HAP-1 (cell line): ENCODE data around the gene C1orf141.

ENCODE experiments used
- DNase-seq, 2 experiments: peaks; one replicate each; pipeline ENCODE4 v3.0.0-alpha.2; 2016 to 2020; ENCODE audit warnings: low spot score in 2 of 2
- H3K27me3 ChIP-seq: fragments of 250-450 bp; sonication (Bioruptor Pico); 2 replicates; pipeline ENCODE4 v1.5.1; 2020; ENCODE audit warnings: low read depth, mild to moderate bottlenecking, moderate library complexity
- H3K36me3 ChIP-seq: fragments of 250-450 bp; sonication (Bioruptor Pico); replicated peaks from 2 replicates; pipeline ENCODE4 v1.5.1; 2020; ENCODE audit warnings: mild to moderate bottlenecking
- H3K4me1 ChIP-seq: fragments of 250-450 bp; sonication (Bioruptor Pico); 2 replicates; pipeline ENCODE4 v1.5.1; 2020; ENCODE audit warnings: mild to moderate bottlenecking
- H3K4me3 ChIP-seq: fragments of 250-450 bp; sonication (Bioruptor Pico); 2 replicates; pipeline ENCODE4 v1.5.1; 2020; ENCODE audit warnings: mild to moderate bottlenecking, moderate library complexity
- H3K9me3 ChIP-seq: fragments of 250-450 bp; sonication (Bioruptor Pico); 2 replicates; pipeline ENCODE4 v1.5.1; 2020; ENCODE audit warnings: mild to moderate bottlenecking, moderate library complexity
- in situ Hi-C: fragments of 300-500 bp; cut with MboI; formaldehyde crosslinking; loops from 3 replicates; pipeline ENCODE4 v1.14.3; 2020; ENCODE audit warnings: low sequenced_read_pairs, inconsistent platforms, mixed read lengths

Gene C1orf141

DNA sequence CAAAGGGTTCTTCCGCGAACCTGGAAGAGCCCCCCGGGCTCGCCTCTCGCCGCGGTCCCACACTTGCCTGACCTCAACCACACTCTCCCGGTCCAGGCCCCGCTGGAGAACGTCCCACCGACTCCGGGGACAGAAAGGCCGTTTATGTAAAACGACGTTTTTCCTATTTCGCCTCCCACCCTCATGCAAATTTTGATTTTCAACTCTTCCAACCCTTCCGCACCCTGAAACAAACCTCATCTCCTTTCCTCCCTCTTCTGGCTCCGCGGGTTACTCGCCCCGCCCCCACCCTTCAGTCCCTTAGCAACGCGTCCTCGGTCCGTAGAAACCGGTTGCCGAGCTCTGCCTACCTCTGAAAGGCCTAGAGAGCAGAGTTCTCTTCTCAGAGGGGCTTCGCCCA is at the start of gene C1orf141:
TSS of gene C1orf141 (minus strand) at position 276 of the 400 bp plus-strand sequence. CDS start 7,730 bp downstream, outside the sequence.
- in situ Hi-C loops = no loop called here
- Histone ChIP-seq H3K4me3 (no peak within 1 kb of the TSS), H3K36me3 (no peaks in the 10 kb centered on the region), H3K4me1 (no peaks in the 10 kb centered on the region; the same call in 1 of the 2 replicates), H3K27me3 (no peaks in the 10 kb centered on the region), H3K9me3 (no peaks in the 10 kb centered on the region)
- DNase-seq = no peak

DNA sequence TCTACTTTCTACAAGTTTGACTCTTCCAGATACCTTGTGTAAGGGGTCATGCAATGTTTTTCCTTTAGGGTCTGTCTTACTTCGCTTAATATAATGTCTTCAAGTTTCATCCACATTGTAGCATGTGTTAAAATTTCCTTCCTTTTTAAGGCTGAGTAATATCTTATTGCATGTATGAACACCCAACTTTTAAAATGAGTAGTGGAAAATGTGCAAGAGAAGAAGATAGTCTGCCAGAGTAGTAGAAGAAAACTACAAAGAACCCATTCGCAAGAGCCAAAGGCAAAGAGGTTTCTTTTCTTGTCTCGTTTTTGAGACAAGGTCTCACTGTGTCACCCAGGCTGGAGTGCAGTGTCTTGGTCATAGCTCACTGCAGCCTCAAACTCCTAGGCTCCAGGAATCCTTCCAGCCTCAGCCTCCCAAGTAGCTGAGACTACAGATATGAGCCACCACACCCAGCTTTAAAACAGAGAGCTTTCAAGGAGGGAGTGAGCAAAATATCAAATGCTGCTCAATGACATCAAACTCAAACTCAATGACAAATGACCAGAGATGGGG is 40.8 kb upstream of the C1orf141 start:
- H3K4me3 ChIP-seq = no peak overlapping the region
- no peaks in the 10 kb centered on the region for H3K36me3 ChIP-seq
- H3K27me3 ChIP-seq = no peaks in the 10 kb centered on the region
- DNase-seq = no peak
- no peaks in the 10 kb centered on the region for H3K4me1 ChIP-seq
- in situ Hi-C loops = no loop called here
- no peaks in the 10 kb centered on the region for H3K9me3 ChIP-seq

DNA sequence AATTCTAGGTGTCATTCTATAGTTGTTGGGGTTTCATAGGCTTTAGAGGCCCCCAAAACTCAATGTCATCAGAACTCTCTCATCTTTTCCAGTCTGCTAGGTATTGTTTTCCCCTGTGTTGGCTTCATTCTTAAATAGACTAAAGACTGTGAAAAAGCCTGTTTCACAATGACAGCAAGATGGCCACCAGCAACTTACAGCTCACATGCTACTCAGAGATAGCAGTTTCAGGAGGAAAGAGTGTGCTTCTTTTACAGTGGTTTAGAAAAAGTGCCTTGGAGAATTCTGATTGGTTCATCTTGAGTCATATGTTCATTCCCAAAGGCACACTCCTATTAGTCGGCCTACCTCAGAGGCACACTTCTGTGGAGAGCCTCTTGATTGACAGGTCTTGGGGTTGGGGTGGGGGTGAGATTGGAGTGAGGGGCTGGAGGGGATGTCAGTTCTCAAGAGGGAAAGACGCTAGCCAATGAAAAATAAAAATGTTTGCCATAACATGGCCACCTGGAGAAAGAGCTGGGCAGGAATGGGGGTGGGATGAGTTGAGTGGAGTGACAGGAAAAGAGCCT is 40.0 kb upstream of the C1orf141 start:
- Histone ChIP-seq H3K9me3 (no peaks in the 10 kb centered on the region), H3K4me1 (no peaks in the 10 kb centered on the region), H3K4me3 (no peak overlapping the region), H3K36me3 (no peaks in the 10 kb centered on the region), H3K27me3 (no peaks in the 10 kb centered on the region)
- no peak for DNase-seq
- in situ Hi-C loops = no loop called here

GRCh38 chr1:67173988-67174387 is 39.2 kb upstream of the C1orf141 start:
- no peaks in the 10 kb centered on the region for H3K27me3 ChIP-seq
- H3K4me3 ChIP-seq = no peak overlapping the region
- in situ Hi-C loops = no loop called here
- no peaks in the 10 kb centered on the region for H3K4me1 ChIP-seq
- H3K9me3 ChIP-seq = no peaks in the 10 kb centered on the region
- DNase-seq = no peak
- H3K36me3 ChIP-seq = no peaks in the 10 kb centered on the region

DNA sequence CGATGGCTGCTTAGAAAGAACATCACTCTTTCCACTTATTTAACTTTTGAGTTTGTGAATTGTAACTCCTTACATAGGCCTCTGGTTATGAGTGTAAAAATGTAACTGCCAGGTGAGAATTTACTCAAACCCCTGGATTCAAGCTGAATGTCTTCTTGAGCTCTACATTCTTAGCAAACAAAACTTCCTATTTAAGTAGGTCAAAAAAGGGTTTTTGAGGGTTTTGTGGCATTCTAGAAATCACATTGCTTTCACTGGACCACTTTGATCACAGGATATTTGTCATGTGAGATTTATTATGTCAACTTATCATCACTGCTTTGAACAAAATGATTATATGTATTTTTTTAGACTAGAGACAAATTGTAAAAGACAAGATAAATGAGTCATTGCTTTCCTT is 37.2 kb upstream of the C1orf141 start:
- in situ Hi-C loops = no loop called here

DNA sequence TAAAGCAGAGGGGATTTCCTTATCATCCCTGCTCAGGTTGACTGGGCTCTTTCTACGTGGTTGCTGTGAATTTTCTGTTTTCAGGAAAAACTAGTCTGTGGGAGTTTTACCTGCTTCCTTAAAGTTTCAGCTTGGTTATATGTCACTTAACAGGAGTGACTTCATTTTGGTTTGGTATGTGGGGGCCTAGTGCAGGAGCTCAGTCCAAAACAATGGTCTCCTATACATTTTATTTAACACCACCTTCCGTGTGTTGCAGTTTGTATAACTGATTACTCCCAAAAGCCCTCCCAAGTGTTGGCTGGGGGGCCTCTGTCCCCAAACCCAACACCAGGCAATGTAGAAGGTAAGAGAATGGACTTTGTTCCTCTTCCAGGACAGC is 36.8 kb upstream of the C1orf141 start:
- Histone ChIP-seq H3K9me3 (no peaks in the 10 kb centered on the region), H3K4me3 (no peak overlapping the region), H3K27me3 (no peaks in the 10 kb centered on the region), H3K36me3 (no peaks in the 10 kb centered on the region), H3K4me1 (no peaks in the 10 kb centered on the region)
- no peak for DNase-seq
- in situ Hi-C loops = no loop called here

More for the DNA sequence above, 37.2 kb upstream of the C1orf141 start:
- H3K36me3 ChIP-seq = no peaks in the 10 kb centered on the region
- no peak overlapping the region for H3K4me3 ChIP-seq
- H3K4me1 ChIP-seq = no peaks in the 10 kb centered on the region
- no peaks in the 10 kb centered on the region for H3K27me3 ChIP-seq
- no peak for DNase-seq
- no peaks in the 10 kb centered on the region for H3K9me3 ChIP-seq

GRCh38 chr1:67170751-67171573 is 36.2 kb upstream of the C1orf141 start:
- Histone ChIP-seq H3K36me3 (no peaks in the 10 kb centered on the region), H3K4me1 (no peaks in the 10 kb centered on the region), H3K27me3 (no peaks in the 10 kb centered on the region), H3K9me3 (no peaks in the 10 kb centered on the region), H3K4me3 (no peak overlapping the region)
- DNase-seq = no peak
- in situ Hi-C loops = no loop called here

DNA sequence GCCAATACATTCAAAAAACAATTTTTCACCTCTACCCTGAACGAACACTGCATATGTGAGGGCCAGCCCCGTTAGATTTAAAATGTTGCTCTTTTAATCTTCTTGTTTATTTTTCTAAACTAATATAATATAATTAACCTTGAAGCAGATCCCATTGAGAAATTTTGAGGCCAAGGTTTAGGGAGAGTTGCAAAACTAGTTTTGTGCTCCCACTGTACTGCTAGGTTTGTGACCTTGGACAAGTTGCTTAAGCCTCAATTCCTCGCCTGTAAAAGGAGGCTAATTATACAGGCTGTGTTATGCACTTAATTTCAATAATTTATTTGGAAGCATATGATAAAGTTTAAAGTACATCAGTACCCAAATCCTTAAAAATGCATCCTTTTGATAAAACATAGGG is 35.2 kb upstream of the C1orf141 start:
- in situ Hi-C loops = no loop called here
- H3K4me1 ChIP-seq = no peaks in the 10 kb centered on the region
- no peaks in the 10 kb centered on the region for H3K9me3 ChIP-seq
- no peaks in the 10 kb centered on the region for H3K36me3 ChIP-seq
- no peak overlapping the region for H3K4me3 ChIP-seq
- DNase-seq = no peak
- H3K27me3 ChIP-seq = no peaks in the 10 kb centered on the region

DNA sequence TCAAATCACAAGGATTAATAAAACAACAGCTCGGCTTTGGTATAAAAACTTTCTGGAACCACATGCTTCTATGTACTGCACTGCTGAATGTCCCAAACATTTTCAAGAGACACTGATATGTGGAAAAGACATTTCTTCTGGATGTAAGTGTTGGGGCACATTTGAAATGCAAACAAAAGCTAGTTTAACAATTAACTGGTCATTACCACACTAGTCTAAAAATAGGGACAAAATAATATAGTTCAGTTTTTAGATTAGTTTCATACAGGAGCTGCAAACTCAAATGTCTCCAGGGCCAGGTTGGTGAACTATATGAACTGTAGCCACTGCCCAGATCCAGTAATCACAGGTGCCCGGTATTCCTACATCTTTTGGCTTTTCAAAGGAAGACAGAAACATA is 34.7 kb upstream of the C1orf141 start:
- Histone ChIP-seq H3K9me3 (no peaks in the 10 kb centered on the region), H3K27me3 (no peaks in the 10 kb centered on the region), H3K4me1 (no peaks in the 10 kb centered on the region), H3K36me3 (no peaks in the 10 kb centered on the region), H3K4me3 (no peak overlapping the region)
- in situ Hi-C loops = no loop called here
- no peak for DNase-seq

GRCh38 chr1:67166196-67166595 is 31.4 kb upstream of the C1orf141 start, which contains the start of gene IL23R:
IL23R (plus strand) TSS chr1:67166454; CDS start chr1:67168121, 1,667 bp downstream.
- Histone ChIP-seq H3K27me3 (no peaks in the 10 kb centered on the region), H3K9me3 (no peaks in the 10 kb centered on the region), H3K4me1 (no peaks in the 10 kb centered on the region), H3K36me3 (no peaks in the 10 kb centered on the region), H3K4me3 (no peak within 1 kb of the TSS)
- no peak for DNase-seq
- in situ Hi-C loops = no loop called here

DNA sequence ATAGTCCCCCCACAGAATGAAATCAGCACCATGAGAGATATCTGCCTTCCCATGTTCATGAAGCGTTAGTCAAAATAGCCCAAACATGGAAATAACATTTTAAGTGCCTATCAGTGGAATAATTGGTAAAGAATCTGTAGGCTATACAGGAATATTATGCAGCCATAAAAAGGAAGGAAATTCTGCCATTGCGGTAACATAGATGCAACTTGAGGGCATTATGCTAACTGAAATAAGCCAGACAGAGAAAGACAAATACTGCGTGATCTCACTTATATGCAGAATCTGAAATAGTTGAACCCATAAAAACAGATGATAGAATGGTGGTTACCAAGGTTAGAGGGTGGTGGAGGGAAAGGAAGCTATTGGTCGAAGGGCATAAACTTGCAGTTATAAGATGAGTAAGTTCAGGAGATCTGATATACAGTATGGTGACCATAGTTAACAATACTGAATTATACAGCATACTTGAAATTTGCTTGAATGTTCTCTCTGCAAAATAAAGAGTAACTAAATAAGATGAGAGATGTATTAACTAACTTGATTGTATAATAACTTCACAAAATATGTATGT is 30.8 kb upstream of the C1orf141 start:
- Histone ChIP-seq H3K27me3 (no peaks in the 10 kb centered on the region), H3K4me1 (no peaks in the 10 kb centered on the region), H3K9me3 (no peaks in the 10 kb centered on the region), H3K4me3 (no peak overlapping the region), H3K36me3 (no peaks in the 10 kb centered on the region)
- in situ Hi-C loops = no loop called here
- DNase-seq = no peak

DNA sequence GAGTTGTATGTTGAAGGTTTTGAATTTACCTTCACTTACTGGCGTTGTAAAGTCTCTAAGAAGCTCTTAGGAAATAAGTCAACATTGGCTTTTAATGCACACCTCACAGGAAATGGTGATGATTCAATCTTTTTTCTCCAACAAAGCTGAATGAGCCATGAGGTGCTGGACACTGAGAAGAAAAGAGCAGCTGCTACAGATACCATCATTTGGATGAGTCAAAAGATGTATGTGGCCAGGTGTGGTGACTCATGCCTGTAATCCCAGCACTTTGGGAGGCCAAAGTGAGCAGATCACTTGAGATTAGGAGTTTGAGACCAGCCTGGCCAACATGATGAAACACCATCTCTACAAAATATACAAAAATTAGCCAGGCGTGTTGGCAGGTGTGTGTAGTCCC is 28.2 kb upstream of the C1orf141 start:
- no peaks in the 10 kb centered on the region for H3K36me3 ChIP-seq
- no peak overlapping the region for H3K4me3 ChIP-seq
- no peaks in the 10 kb centered on the region for H3K27me3 ChIP-seq
- in situ Hi-C loops = no loop called here
- no peaks in the 10 kb centered on the region for H3K4me1 ChIP-seq
- H3K9me3 ChIP-seq = no peaks in the 10 kb centered on the region
- DNase-seq = no peak

GRCh38 chr1:67159233-67159632 is 24.5 kb upstream of the C1orf141 start:
- in situ Hi-C loops = no loop called here
- no peaks in the 10 kb centered on the region for H3K36me3 ChIP-seq
- H3K9me3 ChIP-seq = no peaks in the 10 kb centered on the region
- H3K4me3 ChIP-seq = no peak overlapping the region
- H3K4me1 ChIP-seq = no peaks in the 10 kb centered on the region
- H3K27me3 ChIP-seq = no peaks in the 10 kb centered on the region
- DNase-seq = no peak

DNA sequence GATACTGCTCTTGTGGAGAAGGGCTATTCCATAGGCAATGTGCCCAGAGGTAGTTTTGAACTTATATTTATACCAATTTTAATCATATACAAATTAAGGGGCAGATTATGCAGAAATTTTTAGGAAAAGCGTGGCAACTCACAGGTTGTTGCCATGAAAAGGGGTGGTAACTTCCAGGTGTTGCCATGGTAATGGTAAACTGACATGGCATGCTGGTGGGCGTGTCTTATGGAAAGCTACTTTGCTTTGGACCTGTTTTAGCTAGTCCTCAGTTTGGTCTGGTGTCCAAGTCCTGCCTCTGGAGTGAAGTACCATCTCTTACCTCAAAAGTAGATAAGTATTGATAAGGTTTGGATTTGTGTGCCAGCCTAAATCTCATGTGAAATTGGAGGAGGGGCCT is 23.6 kb upstream of the C1orf141 start:
- no peak for DNase-seq
- Histone ChIP-seq H3K4me1 (no peaks in the 10 kb centered on the region), H3K36me3 (no peaks in the 10 kb centered on the region)

More for the DNA sequence above, 23.6 kb upstream of the C1orf141 start:
- Histone ChIP-seq H3K4me3 (no peak overlapping the region), H3K27me3 (no peaks in the 10 kb centered on the region), H3K9me3 (no peaks in the 10 kb centered on the region)
- in situ Hi-C loops = no loop called here
